Neural progenitor cell (in vitro differentiated cells): ENCODE data around the gene FRMD5.

ENCODE experiments used
- CTCF ChIP-seq: fragments of 200-600 bp; sonication (generic); IDR thresholded peaks from 2 replicates; pipeline ENCODE4 v1.5.1; 2017; ENCODE audit warnings: antibody characterized with exemption, mild to moderate bottlenecking
- EZH2 ChIP-seq: fragments of 200-600 bp; sonication (generic); IDR thresholded peaks from 2 replicates; pipeline ENCODE4 v1.6.1; 2017; ENCODE audit warnings: antibody characterized with exemption, mild to moderate bottlenecking, moderate library complexity

- TF ChIP-seq CTCF (no peak), EZH2 (no peak)
These were observed 283.8 kb downstream of the FRMD5 start for GRCh38 chr15:43911235-43911781.
